KMS-11 (cell line): ENCODE data around the gene DAZAP1.

Experiments used
- H2AFZ ChIP-seq: fragments of 200-600 bp; sonication (generic); 2 replicates; pipeline ENCODE4 v1.6.1; 2016; ENCODE audit warnings: antibody characterized with exemption, mixed run types, low read depth
- H3K27ac ChIP-seq: fragments of 200-600 bp; sonication (generic); 2 replicates; pipeline ENCODE4 v1.6.1; 2016; ENCODE audit warnings: mild to moderate bottlenecking, mixed run types
- H3K27me3 ChIP-seq: fragments of 200-600 bp; sonication (generic); 2 replicates; pipeline ENCODE4 v1.6.1; 2017; ENCODE audit warnings: mild to moderate bottlenecking, low read depth, mixed run types, moderate library complexity; ENCODE audit not compliant: insufficient read depth
- H3K36me3 ChIP-seq: fragments of 200-600 bp; sonication (generic); 2 replicates; pipeline ENCODE4 v1.6.1; 2017; ENCODE audit warnings: mild to moderate bottlenecking, mixed run types; ENCODE audit not compliant: insufficient read depth
- H3K4me1 ChIP-seq: fragments of 200-600 bp; sonication (generic); 2 replicates; pipeline ENCODE4 v1.6.1; 2016; ENCODE audit warnings: mild to moderate bottlenecking, low read depth, mixed run types; ENCODE audit not compliant: poor library complexity, severe bottlenecking
- H3K4me2 ChIP-seq: fragments of 200-600 bp; sonication (generic); 2 replicates; pipeline ENCODE4 v1.7.0; 2016; ENCODE audit warnings: mild to moderate bottlenecking, mixed run types
- H3K4me3 ChIP-seq: fragments of 200-600 bp; sonication (generic); IDR thresholded peaks from 2 replicates; pipeline ENCODE4 v1.6.1; 2017; ENCODE audit warnings: low read depth, low read length, mixed read lengths; ENCODE audit not compliant: insufficient read depth
- H3K79me2 ChIP-seq: fragments of 200-600 bp; sonication (generic); 2 replicates; pipeline ENCODE4 v1.6.1; 2016; ENCODE audit warnings: low read depth, mixed run types; ENCODE audit not compliant: insufficient read depth
- H3K9ac ChIP-seq: fragments of 200-600 bp; sonication (generic); 2 replicates; pipeline ENCODE4 v1.6.1; 2016; ENCODE audit warnings: mild to moderate bottlenecking, mixed run types
- H4K20me1 ChIP-seq: fragments of 200-600 bp; sonication (generic); 2 replicates; pipeline ENCODE4 v1.6.1; 2016; ENCODE audit warnings: mild to moderate bottlenecking, mixed run types; ENCODE audit not compliant: insufficient read depth
- TF ChIP-seq, protein P1 (sequence below): fragments of 200-600 bp; sonication (generic); conservative IDR thresholded peaks from 2 replicates; pipeline ENCODE4 v1.6.1; 2017; ENCODE audit warnings: low read depth, mild to moderate bottlenecking, antibody characterized with exemption, low read length, moderate library complexity, mixed read lengths

DAZAP1 gene

GRCh38 chr19:1421218-1421957 lies 14.0 kb downstream of the DAZAP1 start:
- Histone ChIP-seq H3K9ac (no peak overlapping the region), H4K20me1 (peaks cover 10% of the 10 kb centered on the region; the same call in 1 of the 2 replicates), H3K4me1 (no peaks in the 10 kb centered on the region), H2AFZ (no peak overlapping the region), H3K79me2 (peaks cover 64% of the 10 kb centered on the region), H3K27ac (no peak overlapping the region), H3K36me3 (no peaks in the 10 kb centered on the region; the same call in 1 of the 2 replicates), H3K27me3 (no peaks in the 10 kb centered on the region), H3K4me2 (no peak overlapping the region), H3K4me3 (no peak overlapping the region)
- TF ChIP-seq, protein P1, sequence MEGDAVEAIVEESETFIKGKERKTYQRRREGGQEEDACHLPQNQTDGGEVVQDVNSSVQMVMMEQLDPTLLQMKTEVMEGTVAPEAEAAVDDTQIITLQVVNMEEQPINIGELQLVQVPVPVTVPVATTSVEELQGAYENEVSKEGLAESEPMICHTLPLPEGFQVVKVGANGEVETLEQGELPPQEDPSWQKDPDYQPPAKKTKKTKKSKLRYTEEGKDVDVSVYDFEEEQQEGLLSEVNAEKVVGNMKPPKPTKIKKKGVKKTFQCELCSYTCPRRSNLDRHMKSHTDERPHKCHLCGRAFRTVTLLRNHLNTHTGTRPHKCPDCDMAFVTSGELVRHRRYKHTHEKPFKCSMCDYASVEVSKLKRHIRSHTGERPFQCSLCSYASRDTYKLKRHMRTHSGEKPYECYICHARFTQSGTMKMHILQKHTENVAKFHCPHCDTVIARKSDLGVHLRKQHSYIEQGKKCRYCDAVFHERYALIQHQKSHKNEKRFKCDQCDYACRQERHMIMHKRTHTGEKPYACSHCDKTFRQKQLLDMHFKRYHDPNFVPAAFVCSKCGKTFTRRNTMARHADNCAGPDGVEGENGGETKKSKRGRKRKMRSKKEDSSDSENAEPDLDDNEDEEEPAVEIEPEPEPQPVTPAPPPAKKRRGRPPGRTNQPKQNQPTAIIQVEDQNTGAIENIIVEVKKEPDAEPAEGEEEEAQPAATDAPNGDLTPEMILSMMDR, result no peak

GRCh38 chr19:1421958-1422305 lies 14.5 kb downstream of the DAZAP1 start:
- no peaks in the 10 kb centered on the region; the same call in 1 of the 2 replicates for H3K36me3 ChIP-seq
- no peaks in the 10 kb centered on the region for H3K4me1 ChIP-seq
- H3K27ac ChIP-seq, result no peak overlapping the region
- no peak overlapping the region for H2AFZ ChIP-seq
- no peaks in the 10 kb centered on the region for H3K27me3 ChIP-seq
- H4K20me1 ChIP-seq, result peaks cover 10% of the 10 kb centered on the region; the same call in 1 of the 2 replicates
- TF ChIP-seq, protein P1, result no peak
- H3K79me2 ChIP-seq, result peaks cover 59% of the 10 kb centered on the region
- no peak overlapping the region for H3K4me2 ChIP-seq
- no peak overlapping the region for H3K4me3 ChIP-seq
- no peak overlapping the region for H3K9ac ChIP-seq

GRCh38 chr19:1422360-1422759 lies 15.0 kb downstream of the DAZAP1 start:
- Histone ChIP-seq H3K4me1 (no peaks in the 10 kb centered on the region), H3K9ac (no peak overlapping the region), H3K27ac (no peak overlapping the region), H3K36me3 (no peaks in the 10 kb centered on the region; the same call in 1 of the 2 replicates), H3K79me2 (peaks cover 55% of the 10 kb centered on the region), H3K4me2 (no peak overlapping the region), H4K20me1 (peaks cover 10% of the 10 kb centered on the region; the same call in 1 of the 2 replicates), H2AFZ (no peak overlapping the region), H3K4me3 (no peak overlapping the region), H3K27me3 (no peaks in the 10 kb centered on the region)
- TF ChIP-seq, protein P1, result no peak

- Histone ChIP-seq H3K4me2 (no peak overlapping the region), H2AFZ (no peak overlapping the region), H3K9ac (no peak overlapping the region), H3K79me2 (peaks cover 49% of the 10 kb centered on the region), H3K4me1 (no peaks in the 10 kb centered on the region), H4K20me1 (peaks cover 5% of the 10 kb centered on the region; the same call in 1 of the 2 replicates), H3K4me3 (no peak overlapping the region), H3K27me3 (no peaks in the 10 kb centered on the region), H3K27ac (no peak overlapping the region), H3K36me3 (no peaks in the 10 kb centered on the region; the same call in 1 of the 2 replicates)
- TF ChIP-seq, protein P1, result no peak
These were observed 15.6 kb downstream of the DAZAP1 start for GRCh38 chr19:1422943-1423342.
